OCI-LY7 (cell line): Measurements from ENCODE around the gene BACH2. TPM values are rescaled to one million over a fixed set of nuclear protein-coding genes. Genes with fewer than 3 reads are reported as not detected.

ENCODE experiments used
- BruUV-seq: library from RNA; stranded (reverse); fragments of 400-500 nt; replicated peaks from 2 replicates; lab custom pipeline; 2021; lab: Mats Ljungman, UMichigan
- CTCF ChIA-PET: fragments of 300-600 bp; sonication (Branson Sonifier 250); formaldehyde crosslinking; loops from one replicate; lab custom pipeline; 2022; ENCODE audit warnings: antibody characterized with exemption; ENCODE audit not compliant: unreplicated experiment; lab: Charles Lee
- POLR2A ChIA-PET: fragments of 300-600 bp; sonication (Branson Sonifier 250); formaldehyde crosslinking; loops from one replicate; lab custom pipeline; 2022; ENCODE audit warnings: antibody characterized with exemption; lab: Charles Lee
- DNase-seq: peaks from one replicate; pipeline ENCODE4 v3.0.0-alpha.2; 2015; ENCODE audit warnings: low spot score
- H2AFZ ChIP-seq: fragments of 200-600 bp; sonication (generic), shearing (Covaris generic); 2 replicates; pipeline ENCODE4 v1.6.1; 2014; ENCODE audit warnings: mild to moderate bottlenecking, antibody characterized with exemption, low read length, moderate library complexity
- H3K27ac ChIP-seq: fragments of 200-600 bp; sonication (generic); 2 replicates; pipeline ENCODE4 v1.5.1; 2014; ENCODE audit warnings: mixed run types, low read depth, mild to moderate bottlenecking, moderate library complexity, low read length, inconsistent platforms; ENCODE audit not compliant: poor library complexity, severe bottlenecking
- H3K36me3 ChIP-seq: fragments of 200-600 bp; sonication (generic); 2 replicates; pipeline ENCODE4 v1.6.1; 2014; ENCODE audit warnings: mild to moderate bottlenecking, antibody characterized with exemption, low read length, moderate library complexity, mixed read lengths; ENCODE audit not compliant: insufficient read depth
- H3K4me1 ChIP-seq: fragments of 200-600 bp; sonication (generic); 2 replicates; pipeline ENCODE4 v1.5.1; 2014; ENCODE audit warnings: mild to moderate bottlenecking, low read length; ENCODE audit not compliant: insufficient read depth, poor library complexity, severe bottlenecking
- H3K4me2 ChIP-seq: fragments of 200-600 bp; sonication (generic); 2 replicates; pipeline ENCODE4 v1.6.1; 2014; ENCODE audit warnings: mild to moderate bottlenecking, low read length
- H3K4me3 ChIP-seq: fragments of 200-600 bp; sonication (generic); 2 replicates; pipeline ENCODE4 v1.5.1; 2014; ENCODE audit warnings: mild to moderate bottlenecking, low read depth, low read length; ENCODE audit not compliant: poor library complexity, severe bottlenecking
- H3K79me2 ChIP-seq: fragments of 200-600 bp; sonication (generic); 2 replicates; pipeline ENCODE4 v1.6.1; 2016; ENCODE audit warnings: low read depth, mild to moderate bottlenecking, low read length, moderate library complexity, mixed read lengths; ENCODE audit not compliant: insufficient read depth
- H3K9me2 ChIP-seq: fragments of 200-600 bp; sonication (generic); 2 replicates; pipeline ENCODE4 v1.6.1; 2016; ENCODE audit warnings: mild to moderate bottlenecking, low read length, mixed read lengths; ENCODE audit not compliant: insufficient read depth
- H3K9me3 ChIP-seq: fragments of 200-600 bp; sonication (generic); 2 replicates; pipeline ENCODE4 v1.6.1; 2014; ENCODE audit warnings: mild to moderate bottlenecking, mixed run types, low read length, mixed read lengths
- H4K20me1 ChIP-seq: fragments of 200-600 bp; sonication (generic); 2 replicates; pipeline ENCODE4 v1.6.1; 2014; ENCODE audit warnings: mild to moderate bottlenecking, antibody characterized with exemption, low read length, moderate library complexity, mixed read lengths; ENCODE audit not compliant: insufficient read depth
- CTCF ChIP-seq: fragments of 200-600 bp; sonication (generic); conservative IDR thresholded peaks from 2 replicates; pipeline ENCODE4 v1.5.1; 2014; ENCODE audit warnings: mild to moderate bottlenecking, antibody characterized with exemption, low read length, moderate library complexity, mixed read lengths
- EZH2phosphoT487 ChIP-seq: fragments of 200-600 bp; sonication (generic); IDR thresholded peaks from 2 replicates; pipeline ENCODE4 v1.6.1; 2018; ENCODE audit warnings: low read depth, borderline replicate concordance, mild to moderate bottlenecking, mixed run types, antibody characterized with exemption, low read length, moderate library complexity, mixed read lengths
- intact Hi-C: fragments of 100-400 bp; cut with micrococcal nuclease; formaldehyde crosslinking; loops from one replicate; pipeline ENCODE4 v1.10.0; 2022; ENCODE audit not compliant: unreplicated experiment
- total RNA-seq, 2 experiments: library from RNA; depleted of rRNA in 1 of 2; stranded (reverse); fragments of >200 nt in 1 of 2; shearing (Covaris generic) in 1 of 2; gene quantifications; 2 replicates each; pipeline ENCODE4 v1.2.3, GENCODE V29; 2014 to 2022

BACH2 gene
- total RNA-seq, 2 experiments from 2014 or later: 92.0 to 163 TPM

- Histone ChIP-seq H3K9me3 (no peaks in the 10 kb centered on the region), H3K36me3 (peaks cover 92% of the 10 kb centered on the region), H3K79me2 (peaks cover 17% of the 10 kb centered on the region; the same call in 1 of the 2 replicates), H3K4me1 (no peaks in the 10 kb centered on the region), H3K27ac (no peak overlapping the region), H2AFZ (no peak overlapping the region), H3K9me2 (no peaks in the 10 kb centered on the region), H3K4me2 (no peak overlapping the region), H4K20me1 (no peaks in the 10 kb centered on the region), H3K4me3 (no peak overlapping the region)
- intact Hi-C loops: loop anchor here (2.0 to 5.0 kb wide), 2 partner anchors 239 to 450 kb away; no protein-coding TSS in a partner anchor
- no TSS peak for BruUV-seq
- DNase-seq: no peak
- no peak for TF ChIP-seq EZH2phosphoT487
- CTCF ChIA-PET: no interaction called here
- POLR2A ChIA-PET: interaction anchor here (1.7 kb wide), 1 partner anchor 539 kb away, joined by 4 read pairs; no protein-coding TSS in a partner anchor
Observed at GRCh38 chr6:89941763-89942497, 354.7 kb downstream of the BACH2 start.

GRCh38 chr6:89941031-89941762 is 355.4 kb downstream of the BACH2 start:
- CTCF ChIA-PET: interaction anchor here (0.6 to 1.5 kb wide), 5 partner anchors 24 to 537 kb away, joined by 3 to 11 read pairs (median 3); no protein-coding TSS in a partner anchor
- Histone ChIP-seq H3K9me3 (no peaks in the 10 kb centered on the region), H3K4me2 (no peak overlapping the region), H3K79me2 (peaks cover 13% of the 10 kb centered on the region; the same call in 1 of the 2 replicates), H3K36me3 (peaks cover 92% of the 10 kb centered on the region), H3K27ac (no peak overlapping the region), H2AFZ (no peak overlapping the region), H3K4me1 (no peaks in the 10 kb centered on the region), H4K20me1 (no peaks in the 10 kb centered on the region), H3K4me3 (no peak overlapping the region), H3K9me2 (no peaks in the 10 kb centered on the region)
- POLR2A ChIA-PET: interaction anchor here (0.5 to 1.7 kb wide), 6 partner anchors 24 to 601 kb away, joined by 3 to 6 read pairs (median 4); no protein-coding TSS in a partner anchor
- intact Hi-C loops: loop anchor here (2.0 to 5.0 kb wide), 2 partner anchors 240 to 451 kb away; no protein-coding TSS in a partner anchor
- no TSS peak for BruUV-seq
- DNase-seq: no peak
- TF ChIP-seq CTCF (no peak), EZH2phosphoT487 (no peak)
